ENCODE measurements around the gene MYNN. TPM values are rescaled to one million over a fixed set of nuclear protein-coding genes. Genes with fewer than 3 reads are reported as not detected.

The MYNN gene
- total and polyA plus RNA-seq, 2 donors (not counting 3 experiments of a cell fraction or from before 2014, with no cell fraction given): 7.1 to 12.7 TPM

DNA sequence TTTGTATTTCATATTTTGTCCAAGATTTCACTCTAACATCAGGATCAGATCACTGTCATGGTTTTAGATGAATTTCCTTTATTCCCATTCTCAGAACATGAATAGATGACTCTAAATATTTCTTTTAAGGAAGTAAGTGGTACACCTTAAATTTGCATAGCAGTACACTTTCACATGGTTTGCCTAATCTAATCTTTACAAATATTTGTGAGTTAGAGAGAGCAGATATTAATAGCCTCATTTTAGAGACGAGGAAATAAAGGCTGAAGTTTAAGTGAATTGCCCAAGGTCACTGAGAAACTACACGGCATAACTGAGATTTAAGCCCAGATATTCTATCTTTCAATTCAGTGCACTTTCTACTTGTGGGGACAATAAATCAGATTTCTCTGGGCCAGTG is 22.5 kb upstream of the MYNN start:
- Histone ChIP-seq H3K9me3 (replicated peaks; ENCODE audit: control insufficient read depth, insufficient read depth, low read length) (no peaks in the 10 kb centered on the region), H3K79me2 (ENCODE audit: control insufficient read depth, insufficient read depth, low read length) (no peaks in the 10 kb centered on the region), H3K4me1 (ENCODE audit: control insufficient read depth, extremely low read depth, insufficient read depth, low read length) (no peaks in the 10 kb centered on the region), H3K27ac (ENCODE audit: insufficient read depth, low read depth, low read length) (no peak overlapping the region), H3K27me3 (ENCODE audit: control insufficient read depth in 2 of 2, insufficient read depth in 2 of 2, low read length in 2 of 2) (peaks cover 3 to 25% of the 10 kb centered on the region in 2 experiments), H3K4me3 (replicated peaks in 1 of 3; ENCODE audit: insufficient read depth in 1 of 3, low read depth in 1 of 3, low read length in 3 of 3) (no peak overlapping the region), H3K4me2 (ENCODE audit: insufficient read depth, low read length) (no peak overlapping the region), H3K36me3 (ENCODE audit: control insufficient read depth in 2 of 2, extremely low read depth in 1 of 2, insufficient read depth in 2 of 2, low read length in 2 of 2) (no peaks in the 10 kb centered on the region), H3K9me1 (replicated peaks; ENCODE audit: control insufficient read depth, extremely low read depth, insufficient read depth, low read length) (no peaks in the 10 kb centered on the region), H4K20me1 (replicated peaks; ENCODE audit: control insufficient read depth, extremely low read depth, insufficient read depth, low read length) (no peaks in the 10 kb centered on the region), H2AFZ (ENCODE audit: low read depth, low read length) (no peak overlapping the region), H3K9ac (replicated peaks; ENCODE audit: extremely low read depth, insufficient read depth, low read length) (no peak overlapping the region)
- dilution Hi-C loops (cut with MboI; ENCODE audit: extremely low pct_ligation_motif_present, low sequenced_read_pairs): no loop called here
- BruUV-seq (replicated peaks): no TSS peak
- ChIA-PET CTCF (no interaction called here), POLR2A (no interaction called here)
- intact Hi-C loops (cut with micrococcal nuclease): no loop called here
- DNase-seq (ENCODE audit: low read depth, low spot score): no peak
- TF ChIP-seq FOS (IDR thresholded peaks at IDR 0.05; ENCODE audit: borderline replicate concordance, insufficient read depth, low read length): no peak
- no peak for TF ChIP-seq JUN (IDR thresholded peaks at IDR 0.05; ENCODE audit: borderline replicate concordance, insufficient read depth, insufficient read length, low read depth)
- no peak for TF ChIP-seq CTCF (IDR thresholded peaks at IDR 0.05; ENCODE audit: extremely low read depth in 1 of 2, insufficient read depth in 1 of 2, low read depth in 1 of 2, low read length in 2 of 2)
- FAIRE-seq: no peak

DNA sequence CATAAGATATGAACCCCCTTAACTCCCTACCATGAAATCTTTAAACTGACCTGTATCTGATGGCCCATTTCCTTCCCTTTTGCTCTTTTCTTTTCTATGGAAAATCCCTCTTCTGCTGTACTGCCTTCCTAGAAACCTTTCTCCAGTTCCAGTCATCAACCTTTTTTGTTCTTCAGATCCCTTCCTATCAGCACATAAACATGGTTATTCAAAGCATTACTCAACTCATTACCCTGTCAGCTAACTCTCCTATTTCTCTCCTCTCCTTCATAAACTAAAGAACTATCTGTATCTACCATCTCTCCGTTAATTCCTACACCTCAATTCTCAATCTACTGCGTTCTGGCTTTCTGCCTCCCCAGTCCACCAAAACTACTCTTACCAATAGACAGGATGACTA is 21.3 kb upstream of the MYNN start:
- FAIRE-seq (no peak), DNase-seq (ENCODE audit: low read depth, low spot score) (no peak)
- no peak overlapping the region for H3K4me3 ChIP-seq (replicated peaks in 1 of 3; ENCODE audit: insufficient read depth in 1 of 3, low read depth in 1 of 3, low read length in 3 of 3)
- ChIA-PET CTCF (no interaction called here), POLR2A (no interaction called here)
- H3K4me1 ChIP-seq (ENCODE audit: control insufficient read depth, extremely low read depth, insufficient read depth, low read length): no peaks in the 10 kb centered on the region
- H4K20me1 ChIP-seq (replicated peaks; ENCODE audit: control insufficient read depth, extremely low read depth, insufficient read depth, low read length): no peaks in the 10 kb centered on the region
- no peaks in the 10 kb centered on the region for H3K9me1 ChIP-seq (replicated peaks; ENCODE audit: control insufficient read depth, extremely low read depth, insufficient read depth, low read length)
- H3K9me3 ChIP-seq (replicated peaks; ENCODE audit: control insufficient read depth, insufficient read depth, low read length): no peaks in the 10 kb centered on the region
- BruUV-seq (replicated peaks): no TSS peak
- dilution Hi-C loops (cut with MboI; ENCODE audit: extremely low pct_ligation_motif_present, low sequenced_read_pairs): no loop called here
- TF ChIP-seq GATA2 (IDR thresholded peaks at IDR 0.05; ENCODE audit: insufficient read depth, insufficient read length, low read depth, low read length): no peak
- no peak for TF ChIP-seq POLR2AphosphoS5 (IDR thresholded peaks at IDR 0.05; ENCODE audit: insufficient read depth, low read depth, low read length)
- no peak for TF ChIP-seq JUN (IDR thresholded peaks at IDR 0.05; ENCODE audit: borderline replicate concordance, insufficient read depth, insufficient read length, low read depth)
- TF ChIP-seq CTCF (IDR thresholded peaks at IDR 0.05; ENCODE audit: extremely low read depth in 1 of 2, insufficient read depth in 1 of 2, low read depth in 1 of 2, low read length in 2 of 2): no peak
- TF ChIP-seq EZH2 (IDR thresholded peaks at IDR 0.05; ENCODE audit: borderline replicate concordance, low read depth, low read length, severe bottlenecking): no peak
- no peak for TF ChIP-seq MYC (IDR thresholded peaks at IDR 0.05; ENCODE audit: low read depth, low read length)
- TF ChIP-seq POLR2A (IDR thresholded peaks at IDR 0.05; ENCODE audit: low read depth, low read length): no peak
- TF ChIP-seq FOS (IDR thresholded peaks at IDR 0.05; ENCODE audit: borderline replicate concordance, insufficient read depth, low read length): no peak
- no peak for TF ChIP-seq MAX (IDR thresholded peaks at IDR 0.05; ENCODE audit: insufficient read depth, insufficient read length)
- H3K27ac ChIP-seq (ENCODE audit: insufficient read depth, low read depth, low read length): no peak overlapping the region
- no peaks in the 10 kb centered on the region for H3K79me2 ChIP-seq (ENCODE audit: control insufficient read depth, insufficient read depth, low read length)
- intact Hi-C loops (cut with micrococcal nuclease): no loop called here
- H2AFZ ChIP-seq (ENCODE audit: low read depth, low read length): no peak overlapping the region
- H3K4me2 ChIP-seq (ENCODE audit: insufficient read depth, low read length): no peak overlapping the region
- no peak overlapping the region for H3K9ac ChIP-seq (replicated peaks; ENCODE audit: extremely low read depth, insufficient read depth, low read length)
- H3K27me3 ChIP-seq (ENCODE audit: control insufficient read depth in 2 of 2, insufficient read depth in 2 of 2, low read length in 2 of 2): peaks cover 3 to 24% of the 10 kb centered on the region in 2 experiments
- H3K36me3 ChIP-seq (ENCODE audit: control insufficient read depth in 2 of 2, extremely low read depth in 1 of 2, insufficient read depth in 2 of 2, low read length in 2 of 2): no peaks in the 10 kb centered on the region

Measured in endothelial cell of umbilical vein (primary cell).